K562 (cell line): ENCODE measurements around the gene TXNDC9.

ENCODE experiments used
- CREB1 ChIP-seq, 2 experiments: sonication (generic) in 1 of 2; formaldehyde crosslinking in 1 of 2; IDR thresholded peaks; 2 replicates each; pipeline versions ENCODE4 v1.6.1 to v1.8.0; 2012 to 2022; ENCODE audit warnings: inconsistent platforms in 1 of 2, mild to moderate bottlenecking in 1 of 2, missing genetic modification reagents in 1 of 2, moderate library complexity in 1 of 2
- ELF1 ChIP-seq: fragments of 200-800 bp; sonication (Bioruptor generic); IDR thresholded peaks from 2 replicates; pipeline ENCODE4 v1.6.1; 2016; ENCODE audit warnings: missing genetic modification characterization, missing compliant biosample characterization
- MTF1 ChIP-seq: fragments of 250-450 bp; sonication (Bioruptor Pico); IDR thresholded peaks from 2 replicates; pipeline ENCODE4 v1.9.0; 2021; ENCODE audit warnings: moderate library complexity, mild to moderate bottlenecking, inconsistent platforms, borderline replicate concordance
- SIN3A ChIP-seq, 2 experiments: fragments of 150-350 bp in 1 of 2; IDR thresholded peaks; 2 replicates each; pipeline ENCODE4 v1.6.1; 2011 to 2016; ENCODE audit warnings: borderline replicate concordance in 2 of 2, low read depth in 2 of 2, low read length in 2 of 2, mild to moderate bottlenecking in 2 of 2, moderate library complexity in 2 of 2; ENCODE audit not compliant: control insufficient read depth in 1 of 2
- SIN3B ChIP-seq: fragments of 450-650 bp; IDR thresholded peaks from 2 replicates; pipeline ENCODE4 v1.6.1; 2017; ENCODE audit warnings: low read depth, mild to moderate bottlenecking, moderate library complexity
- SP1 ChIP-seq: sonication (generic); formaldehyde crosslinking; IDR thresholded peaks from 2 replicates; pipeline ENCODE4 v1.8.1; 2022; ENCODE audit warnings: mild to moderate bottlenecking, missing genetic modification reagents
- SRSF1 ChIP-seq: fragments of 200-400 bp; formaldehyde crosslinking; IDR thresholded peaks from 2 replicates; pipeline ENCODE4 v1.6.1; 2017; ENCODE audit warnings: mild to moderate bottlenecking, low read depth, low read length, moderate library complexity
- TRIM28 ChIP-seq: fragments of 450-650 bp; IDR thresholded peaks from 2 replicates; pipeline ENCODE4 v1.6.1; 2017

- no peak for TF ChIP-seq SIN3A (IDR thresholded peaks at IDR 0.05; ENCODE audit: borderline replicate concordance in 2 of 2, control insufficient read depth in 1 of 2, low read depth in 2 of 2, low read length in 2 of 2)
- TF ChIP-seq TRIM28: no peak
- TF ChIP-seq MTF1 (CRISPR knock-in tag): no peak
- TF ChIP-seq CREB1 (IDR thresholded peaks at IDR 0.05): no peak
- TF ChIP-seq CREB1 (CRISPR knock-in tag; IDR thresholded peaks at IDR 0.05): no peak
- no peak for TF ChIP-seq ELF1 (tag)
- TF ChIP-seq SP1 (CRISPR knock-in tag): no peak
- no peak for TF ChIP-seq SRSF1
- no peak for TF ChIP-seq SIN3B
Observed at GRCh38 chr2:99325384-99325783, 10.7 kb downstream of the TXNDC9 start.
